K562 (cell line): ENCODE data around the gene TRMT1. TPM values are rescaled to one million over a fixed set of nuclear protein-coding genes. Genes with fewer than 3 reads are reported as not detected.

Experiments
- BRF1 ChIP-seq: IDR thresholded peaks from 3 replicates; pipeline ENCODE4 v1.6.1; 2011; ENCODE audit warnings: borderline replicate concordance, mild to moderate bottlenecking; ENCODE audit not compliant: insufficient read length; ENCODE audit errors: extremely low read depth
- CHCHD3 ChIP-seq: fragments of 250-450 bp; sonication (Bioruptor Pico); IDR thresholded peaks from 2 replicates; pipeline ENCODE4 v2.1.2; 2022; ENCODE audit warnings: mild to moderate bottlenecking
- POLR2AphosphoS5 ChIP-seq: IDR thresholded peaks from 2 replicates; pipeline ENCODE4 v1.6.1; 2011; ENCODE audit warnings: mild to moderate bottlenecking, low read depth, low read length, moderate library complexity; ENCODE audit not compliant: control insufficient read depth, insufficient read depth
- RBM17 ChIP-seq: fragments of 200-400 bp; formaldehyde crosslinking; IDR thresholded peaks from 2 replicates; pipeline ENCODE4 v1.6.1; 2017; ENCODE audit warnings: low read depth, mild to moderate bottlenecking, low read length, borderline replicate concordance
- SP1 ChIP-seq: sonication (generic); formaldehyde crosslinking; IDR thresholded peaks from 2 replicates; pipeline ENCODE4 v1.8.1; 2022; ENCODE audit warnings: mild to moderate bottlenecking, missing genetic modification reagents
- ZNF696 ChIP-seq: fragments of 250-450 bp; sonication (Bioruptor Pico); conservative IDR thresholded peaks from 2 replicates; pipeline ENCODE4 v1.4.0; 2020; ENCODE audit warnings: mild to moderate bottlenecking, moderate library complexity
- polyA plus RNA-seq, 8 experiments: library from polyadenylated mRNA; depleted of rRNA in 4 of 8; stranded (reverse) in 5 of 8; unstranded in 3 of 8; fragments of >200 nt; fragmentation: Nextera tagmentation in 2 of 8; fragmentation: Illumina TruSeq in 1 of 8; extraction: Ambion mirVana in 2 of 8; extraction: Trizol in 1 of 8; gene quantifications; 2 replicates each; pipeline versions ENCODE4 v1.2.1 to v1.2.3, GENCODE V29; 2011 to 2014; ENCODE audit warnings: inconsistent platforms in 1 of 8, missing spikeins in 1 of 8
- total RNA-seq, 7 experiments: library from RNA; depleted of rRNA in 6 of 7; stranded (reverse); fragments of >200 nt in 6 of 7; fragmentation: Illumina TruSeq in 2 of 7; extraction: Trizol in 2 of 7; gene quantifications; 2 replicates each; pipeline versions ENCODE4 v1.2.1 to v1.2.3, GENCODE V29; 2011 to 2021; ENCODE audit warnings: low replicate concordance in 1 of 7
- TF ChIP-seq, protein P1 (sequence below), 2 experiments: fragments of 450-650 bp in 1 of 2; sonication (generic) in 1 of 2; formaldehyde crosslinking in 1 of 2; IDR thresholded peaks; 2 replicates each; pipeline versions ENCODE4 v1.7.1 to v1.9.0; 2016 to 2022; ENCODE audit warnings: inconsistent platforms in 1 of 2, mild to moderate bottlenecking in 1 of 2, missing genetic modification reagents in 1 of 2
- TF ChIP-seq, protein P2 (sequence below), 2 experiments: fragments of 450-650 bp; formaldehyde crosslinking in 1 of 2; IDR thresholded peaks; 2 replicates each; pipeline versions ENCODE4 v1.4.0 to v1.6.1; 2014 to 2020; ENCODE audit warnings: mild to moderate bottlenecking in 2 of 2, borderline replicate concordance in 1 of 2, low read depth in 1 of 2

Gene TRMT1
- total and polyA plus RNA-seq, 9 of the 15 experiments (the other 6 are each of a cell fraction or from before 2014, with no cell fraction given), result 5.8 to 158 (median 54.3) TPM

DNA sequence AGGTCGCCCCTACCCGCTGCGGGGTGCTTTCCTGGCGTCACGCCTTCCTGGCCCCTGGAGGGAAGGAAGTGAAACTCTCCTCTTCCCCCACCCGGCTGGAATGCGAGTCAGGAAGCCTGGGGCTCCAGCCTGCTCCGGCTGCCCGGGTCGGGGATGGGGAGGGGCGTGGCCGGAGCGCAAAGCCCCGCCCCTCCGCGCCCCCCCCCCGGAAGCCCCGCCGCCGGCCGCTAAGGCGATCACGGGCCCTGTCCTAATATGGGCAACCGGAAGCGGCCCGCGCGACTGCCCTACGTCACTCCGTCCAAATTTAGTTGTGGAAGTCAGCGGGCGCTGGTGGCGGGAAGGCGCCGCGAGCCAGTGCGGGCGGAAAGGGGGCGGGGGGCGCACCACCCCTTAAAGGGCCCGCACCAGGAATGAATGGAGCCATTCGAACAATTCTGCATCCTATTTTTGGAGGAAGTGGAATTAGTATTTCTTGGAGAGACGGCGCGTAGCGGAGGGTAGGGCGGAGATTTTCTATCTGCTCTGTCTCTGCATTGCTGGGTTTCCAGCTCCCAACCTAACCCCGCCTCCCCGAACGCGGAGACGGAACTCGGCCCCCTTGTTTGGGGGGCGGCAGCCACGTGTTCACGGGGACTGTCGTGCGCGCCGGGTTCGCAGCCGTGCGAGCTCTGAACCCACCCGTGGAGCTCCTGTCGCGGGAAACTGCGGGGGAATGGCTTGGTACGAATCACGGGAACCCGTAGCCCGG is 35.2 kb upstream of the TRMT1 start (continued):
- TF ChIP-seq ZNF696 (CRISPR knock-in tag) (no peak), CHCHD3 (0 out of 2 replicates have a peak, but pooled peaks have one; percentile 41), RBM17 (no peak), BRF1 (no peak), SP1 (CRISPR knock-in tag) (peak; percentile 89), POLR2AphosphoS5 (peak; percentile 90)
- TF ChIP-seq, protein P1, sequence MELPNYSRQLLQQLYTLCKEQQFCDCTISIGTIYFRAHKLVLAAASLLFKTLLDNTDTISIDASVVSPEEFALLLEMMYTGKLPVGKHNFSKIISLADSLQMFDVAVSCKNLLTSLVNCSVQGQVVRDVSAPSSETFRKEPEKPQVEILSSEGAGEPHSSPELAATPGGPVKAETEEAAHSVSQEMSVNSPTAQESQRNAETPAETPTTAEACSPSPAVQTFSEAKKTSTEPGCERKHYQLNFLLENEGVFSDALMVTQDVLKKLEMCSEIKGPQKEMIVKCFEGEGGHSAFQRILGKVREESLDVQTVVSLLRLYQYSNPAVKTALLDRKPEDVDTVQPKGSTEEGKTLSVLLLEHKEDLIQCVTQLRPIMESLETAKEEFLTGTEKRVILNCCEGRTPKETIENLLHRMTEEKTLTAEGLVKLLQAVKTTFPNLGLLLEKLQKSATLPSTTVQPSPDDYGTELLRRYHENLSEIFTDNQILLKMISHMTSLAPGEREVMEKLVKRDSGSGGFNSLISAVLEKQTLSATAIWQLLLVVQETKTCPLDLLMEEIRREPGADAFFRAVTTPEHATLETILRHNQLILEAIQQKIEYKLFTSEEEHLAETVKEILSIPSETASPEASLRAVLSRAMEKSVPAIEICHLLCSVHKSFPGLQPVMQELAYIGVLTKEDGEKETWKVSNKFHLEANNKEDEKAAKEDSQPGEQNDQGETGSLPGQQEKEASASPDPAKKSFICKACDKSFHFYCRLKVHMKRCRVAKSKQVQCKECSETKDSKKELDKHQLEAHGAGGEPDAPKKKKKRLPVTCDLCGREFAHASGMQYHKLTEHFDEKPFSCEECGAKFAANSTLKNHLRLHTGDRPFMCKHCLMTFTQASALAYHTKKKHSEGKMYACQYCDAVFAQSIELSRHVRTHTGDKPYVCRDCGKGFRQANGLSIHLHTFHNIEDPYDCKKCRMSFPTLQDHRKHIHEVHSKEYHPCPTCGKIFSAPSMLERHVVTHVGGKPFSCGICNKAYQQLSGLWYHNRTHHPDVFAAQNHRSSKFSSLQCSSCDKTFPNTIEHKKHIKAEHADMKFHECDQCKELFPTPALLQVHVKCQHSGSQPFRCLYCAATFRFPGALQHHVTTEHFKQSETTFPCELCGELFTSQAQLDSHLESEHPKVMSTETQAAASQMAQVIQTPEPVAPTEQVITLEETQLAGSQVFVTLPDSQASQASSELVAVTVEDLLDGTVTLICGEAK (IDR thresholded peaks at IDR 0.05), result no peak; the same call in 1 of the 2 replicates
- TF ChIP-seq, protein P1 (CRISPR knock-in tag; IDR thresholded peaks at IDR 0.05), result no peak
- TF ChIP-seq, protein P2, sequence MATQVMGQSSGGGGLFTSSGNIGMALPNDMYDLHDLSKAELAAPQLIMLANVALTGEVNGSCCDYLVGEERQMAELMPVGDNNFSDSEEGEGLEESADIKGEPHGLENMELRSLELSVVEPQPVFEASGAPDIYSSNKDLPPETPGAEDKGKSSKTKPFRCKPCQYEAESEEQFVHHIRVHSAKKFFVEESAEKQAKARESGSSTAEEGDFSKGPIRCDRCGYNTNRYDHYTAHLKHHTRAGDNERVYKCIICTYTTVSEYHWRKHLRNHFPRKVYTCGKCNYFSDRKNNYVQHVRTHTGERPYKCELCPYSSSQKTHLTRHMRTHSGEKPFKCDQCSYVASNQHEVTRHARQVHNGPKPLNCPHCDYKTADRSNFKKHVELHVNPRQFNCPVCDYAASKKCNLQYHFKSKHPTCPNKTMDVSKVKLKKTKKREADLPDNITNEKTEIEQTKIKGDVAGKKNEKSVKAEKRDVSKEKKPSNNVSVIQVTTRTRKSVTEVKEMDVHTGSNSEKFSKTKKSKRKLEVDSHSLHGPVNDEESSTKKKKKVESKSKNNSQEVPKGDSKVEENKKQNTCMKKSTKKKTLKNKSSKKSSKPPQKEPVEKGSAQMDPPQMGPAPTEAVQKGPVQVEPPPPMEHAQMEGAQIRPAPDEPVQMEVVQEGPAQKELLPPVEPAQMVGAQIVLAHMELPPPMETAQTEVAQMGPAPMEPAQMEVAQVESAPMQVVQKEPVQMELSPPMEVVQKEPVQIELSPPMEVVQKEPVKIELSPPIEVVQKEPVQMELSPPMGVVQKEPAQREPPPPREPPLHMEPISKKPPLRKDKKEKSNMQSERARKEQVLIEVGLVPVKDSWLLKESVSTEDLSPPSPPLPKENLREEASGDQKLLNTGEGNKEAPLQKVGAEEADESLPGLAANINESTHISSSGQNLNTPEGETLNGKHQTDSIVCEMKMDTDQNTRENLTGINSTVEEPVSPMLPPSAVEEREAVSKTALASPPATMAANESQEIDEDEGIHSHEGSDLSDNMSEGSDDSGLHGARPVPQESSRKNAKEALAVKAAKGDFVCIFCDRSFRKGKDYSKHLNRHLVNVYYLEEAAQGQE (IDR thresholded peaks at IDR 0.05; ENCODE audit: borderline replicate concordance), result peak; percentile 53
- TF ChIP-seq, protein P2 (CRISPR knock-in tag; IDR thresholded peaks at IDR 0.05; ENCODE audit: low read depth), result 0 out of 2 replicates have a peak, but pooled peaks have one; percentile 56
